Ascending aorta (tissue), 2 donors: ENCODE data around the gene FBXO21. TPM values are rescaled to one million over a fixed set of nuclear protein-coding genes. Genes with fewer than 3 reads are reported as not detected.

ENCODE experiments used
- DNase-seq, 2 donors: peaks; one replicate each; pipeline ENCODE4 v3.0.0-alpha.2; 2019; ENCODE audit warnings: low spot score in 2 of 2
- H3K27ac ChIP-seq, 2 donors: fragments of 200-600 bp; sonication (generic); one replicate each; pipeline ENCODE4 v1.5.1; 2016 to 2017; ENCODE audit warnings: mild to moderate bottlenecking in 1 of 2
- H3K27me3 ChIP-seq: fragments of 200-600 bp; sonication (generic); one replicate; pipeline ENCODE4 v1.5.1; 2017
- H3K36me3 ChIP-seq, 2 donors: fragments of 200-600 bp; sonication (generic); one replicate each; pipeline ENCODE4 v1.5.1; 2016
- H3K4me1 ChIP-seq, 2 donors: fragments of 200-600 bp; sonication (generic); one replicate each; pipeline ENCODE4 v1.5.1; 2016 to 2017; ENCODE audit warnings: mild to moderate bottlenecking in 1 of 2
- H3K4me3 ChIP-seq, 2 donors: fragments of 200-600 bp; sonication (generic); one replicate each; pipeline ENCODE4 v1.5.1; 2016 to 2017; ENCODE audit warnings: mild to moderate bottlenecking in 1 of 2
- H3K9me3 ChIP-seq, 2 donors: fragments of 200-600 bp; sonication (generic); one replicate each; pipeline ENCODE4 v1.5.1; 2016
- intact Hi-C: fragments of 100-400 bp; cut with DNase I; formaldehyde crosslinking; loops from one replicate; pipeline ENCODE4 v1.15.1; 2023
- total RNA-seq: library from RNA; depleted of rRNA; stranded (reverse); fragments of >200 nt; gene quantifications from one replicate; pipeline ENCODE4 v1.1.0, GENCODE V29; 2016
- TF ChIP-seq, protein P1 (sequence below), 3 experiments: fragments of 200-600 bp in 2 of 3; fragments of 450-650 bp in 1 of 3; sonication (generic) in 2 of 3; IDR thresholded peaks; one replicate each; pipeline ENCODE4 v1.5.1; 2016 to 2019; ENCODE audit warnings: antibody characterized with exemption in 3 of 3, mild to moderate bottlenecking in 1 of 3, moderate library complexity in 1 of 3

The FBXO21 gene
- total RNA-seq, 1 donor from 2014 or later = 35.9 TPM

DNA sequence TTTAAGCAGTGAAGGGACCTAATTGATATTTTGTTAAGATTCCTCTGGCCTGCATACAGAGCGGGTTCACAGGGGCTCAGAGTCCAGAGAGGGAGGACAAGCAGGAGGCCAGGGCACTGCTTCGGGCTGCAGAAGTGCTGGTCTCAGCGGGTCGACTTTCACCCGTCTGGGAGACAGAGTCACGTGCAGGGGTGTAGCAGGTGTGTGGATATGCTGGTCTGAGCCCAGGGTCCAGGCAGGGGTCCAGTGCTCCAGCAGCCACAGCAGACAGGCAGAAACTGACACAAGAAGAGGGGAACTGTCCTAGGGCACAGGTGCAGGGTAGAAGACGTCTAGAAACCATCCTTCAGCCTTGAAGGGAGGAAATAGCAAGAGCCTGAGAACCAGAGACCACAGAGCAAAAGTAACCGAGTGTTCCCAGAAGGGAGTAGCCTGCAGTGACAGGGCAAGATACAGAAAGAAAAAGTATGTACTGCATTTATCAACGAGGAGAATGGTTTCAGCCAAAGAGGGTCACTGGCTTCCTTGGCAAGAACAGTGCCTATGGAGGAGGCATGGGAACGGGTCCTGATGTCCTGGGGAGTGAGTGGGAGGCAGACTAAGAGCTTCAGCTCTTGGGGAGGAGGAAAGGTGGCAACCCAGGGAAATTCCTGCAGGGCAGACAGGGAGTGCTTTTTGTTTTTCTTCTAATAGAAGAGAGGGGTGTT lies 28.7 kb downstream of the FBXO21 start:
- H3K4me1 ChIP-seq = no peaks in the 10 kb centered on the region
- DNase-seq = no peak
- intact Hi-C loops = no loop called here
- H3K27me3 ChIP-seq = no peaks in the 10 kb centered on the region
- TF ChIP-seq, protein P1, sequence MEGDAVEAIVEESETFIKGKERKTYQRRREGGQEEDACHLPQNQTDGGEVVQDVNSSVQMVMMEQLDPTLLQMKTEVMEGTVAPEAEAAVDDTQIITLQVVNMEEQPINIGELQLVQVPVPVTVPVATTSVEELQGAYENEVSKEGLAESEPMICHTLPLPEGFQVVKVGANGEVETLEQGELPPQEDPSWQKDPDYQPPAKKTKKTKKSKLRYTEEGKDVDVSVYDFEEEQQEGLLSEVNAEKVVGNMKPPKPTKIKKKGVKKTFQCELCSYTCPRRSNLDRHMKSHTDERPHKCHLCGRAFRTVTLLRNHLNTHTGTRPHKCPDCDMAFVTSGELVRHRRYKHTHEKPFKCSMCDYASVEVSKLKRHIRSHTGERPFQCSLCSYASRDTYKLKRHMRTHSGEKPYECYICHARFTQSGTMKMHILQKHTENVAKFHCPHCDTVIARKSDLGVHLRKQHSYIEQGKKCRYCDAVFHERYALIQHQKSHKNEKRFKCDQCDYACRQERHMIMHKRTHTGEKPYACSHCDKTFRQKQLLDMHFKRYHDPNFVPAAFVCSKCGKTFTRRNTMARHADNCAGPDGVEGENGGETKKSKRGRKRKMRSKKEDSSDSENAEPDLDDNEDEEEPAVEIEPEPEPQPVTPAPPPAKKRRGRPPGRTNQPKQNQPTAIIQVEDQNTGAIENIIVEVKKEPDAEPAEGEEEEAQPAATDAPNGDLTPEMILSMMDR (IDR thresholded peaks at IDR 0.05) = no peak
- peaks cover 90 to 98% of the 10 kb centered on the region in 2 donors for H3K36me3 ChIP-seq
- H3K27ac ChIP-seq = no peak overlapping the region
- no peak overlapping the region for H3K4me3 ChIP-seq
- no peaks in the 10 kb centered on the region for H3K9me3 ChIP-seq

DNA sequence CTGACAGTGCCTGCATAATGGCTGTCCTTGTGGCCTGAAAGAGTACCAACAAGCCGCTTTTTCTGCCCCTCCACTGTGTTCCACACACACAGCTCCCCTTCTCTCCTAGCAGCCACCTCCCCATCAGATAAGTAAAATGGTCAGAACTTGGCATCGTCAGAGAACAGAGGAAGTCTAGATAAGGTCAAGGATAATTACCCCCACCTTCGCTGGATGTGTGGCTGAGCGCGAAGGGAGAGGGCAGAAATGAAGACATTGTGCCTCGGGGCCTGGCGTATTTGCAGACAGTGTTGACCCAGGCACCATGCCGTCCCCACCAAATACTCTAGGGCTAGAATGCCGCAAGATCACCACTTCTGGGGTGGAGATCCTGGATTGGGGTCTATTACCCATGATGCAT lies 30.6 kb downstream of the FBXO21 start:
- TF ChIP-seq, protein P1 (IDR thresholded peaks at IDR 0.05) = no peak
- H3K36me3 ChIP-seq = peaks cover 81 to 98% of the 10 kb centered on the region in 2 donors
- H3K9me3 ChIP-seq = no peaks in the 10 kb centered on the region
- H3K4me3 ChIP-seq = no peak overlapping the region
- no peak overlapping the region for H3K27ac ChIP-seq
- DNase-seq = no peak
- H3K27me3 ChIP-seq = no peaks in the 10 kb centered on the region
- intact Hi-C loops = loop anchor here (10.0 kb wide), 1 partner anchor 455 kb away; no protein-coding TSS in a partner anchor
- H3K4me1 ChIP-seq = no peaks in the 10 kb centered on the region

DNA sequence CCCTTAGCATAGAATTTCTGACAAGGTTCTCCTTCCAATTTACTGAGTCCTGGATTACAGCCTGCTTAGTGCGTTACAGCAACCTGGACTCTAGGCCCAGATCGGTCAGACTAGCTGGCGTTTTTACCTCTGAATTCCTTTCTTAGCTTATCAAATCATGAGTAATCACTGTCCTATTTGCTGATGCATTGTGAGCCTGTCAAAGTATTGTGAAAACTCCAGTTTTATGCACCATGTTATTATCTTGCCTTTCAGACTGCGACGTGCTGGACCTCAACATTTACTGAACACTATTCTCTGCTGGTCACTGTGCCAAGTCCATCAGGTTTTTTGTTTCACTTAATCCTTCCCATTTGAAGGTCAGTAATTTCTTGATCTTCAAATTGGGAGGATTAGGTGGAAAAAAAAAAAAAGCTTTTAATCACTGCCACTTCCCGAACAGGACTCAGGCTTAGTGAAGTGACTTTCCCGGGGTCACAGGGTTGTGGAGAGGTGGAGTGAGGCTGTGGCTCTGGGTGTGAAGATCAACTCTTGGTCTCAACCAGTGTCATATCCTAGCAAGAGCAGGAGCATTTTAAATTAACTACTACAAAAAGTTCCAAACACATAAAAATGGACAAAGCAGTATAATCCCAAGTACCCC lies 31.2 kb downstream of the FBXO21 start:
- H3K4me1 ChIP-seq = no peaks in the 10 kb centered on the region
- H3K4me3 ChIP-seq = no peak overlapping the region
- intact Hi-C loops = loop anchor here (10.0 kb wide), 1 partner anchor 454 kb away; no protein-coding TSS in a partner anchor
- no peak for DNase-seq
- no peaks in the 10 kb centered on the region for H3K27me3 ChIP-seq
- no peak overlapping the region for H3K27ac ChIP-seq
- peaks cover 79 to 98% of the 10 kb centered on the region in 2 donors for H3K36me3 ChIP-seq
- no peaks in the 10 kb centered on the region for H3K9me3 ChIP-seq
- TF ChIP-seq, protein P1 (IDR thresholded peaks at IDR 0.05) = no peak

DNA sequence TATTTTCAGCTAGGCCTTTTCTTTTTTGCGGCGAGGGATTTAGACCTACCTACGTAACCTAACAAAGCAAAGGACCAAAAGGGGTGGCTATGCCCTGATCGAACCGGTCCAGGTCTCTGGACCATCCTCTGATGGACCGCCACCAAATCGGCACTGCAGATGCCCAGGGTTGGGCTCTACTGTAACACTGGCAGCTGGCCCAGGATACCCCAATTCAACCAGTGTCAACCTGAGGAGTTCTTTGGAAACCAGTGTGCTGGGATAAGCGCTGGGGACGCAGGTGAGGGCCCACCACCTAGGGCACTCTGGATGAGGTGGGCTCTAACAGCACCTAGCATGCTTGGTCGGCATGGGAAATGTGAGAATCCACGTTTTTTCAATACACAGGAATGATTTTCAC lies 32.2 kb downstream of the FBXO21 start:
- Histone ChIP-seq H3K9me3 (no peaks in the 10 kb centered on the region), H3K27me3 (no peaks in the 10 kb centered on the region), H3K27ac (no peak overlapping the region), H3K4me3 (no peak overlapping the region), H3K4me1 (no peaks in the 10 kb centered on the region), H3K36me3 (peaks cover 75 to 98% of the 10 kb centered on the region in 2 donors)
- TF ChIP-seq, protein P1 (IDR thresholded peaks at IDR 0.05) = no peak
- no peak for DNase-seq
- intact Hi-C loops = loop anchor here (10.0 kb wide), 1 partner anchor 453 kb away; no protein-coding TSS in a partner anchor

DNA sequence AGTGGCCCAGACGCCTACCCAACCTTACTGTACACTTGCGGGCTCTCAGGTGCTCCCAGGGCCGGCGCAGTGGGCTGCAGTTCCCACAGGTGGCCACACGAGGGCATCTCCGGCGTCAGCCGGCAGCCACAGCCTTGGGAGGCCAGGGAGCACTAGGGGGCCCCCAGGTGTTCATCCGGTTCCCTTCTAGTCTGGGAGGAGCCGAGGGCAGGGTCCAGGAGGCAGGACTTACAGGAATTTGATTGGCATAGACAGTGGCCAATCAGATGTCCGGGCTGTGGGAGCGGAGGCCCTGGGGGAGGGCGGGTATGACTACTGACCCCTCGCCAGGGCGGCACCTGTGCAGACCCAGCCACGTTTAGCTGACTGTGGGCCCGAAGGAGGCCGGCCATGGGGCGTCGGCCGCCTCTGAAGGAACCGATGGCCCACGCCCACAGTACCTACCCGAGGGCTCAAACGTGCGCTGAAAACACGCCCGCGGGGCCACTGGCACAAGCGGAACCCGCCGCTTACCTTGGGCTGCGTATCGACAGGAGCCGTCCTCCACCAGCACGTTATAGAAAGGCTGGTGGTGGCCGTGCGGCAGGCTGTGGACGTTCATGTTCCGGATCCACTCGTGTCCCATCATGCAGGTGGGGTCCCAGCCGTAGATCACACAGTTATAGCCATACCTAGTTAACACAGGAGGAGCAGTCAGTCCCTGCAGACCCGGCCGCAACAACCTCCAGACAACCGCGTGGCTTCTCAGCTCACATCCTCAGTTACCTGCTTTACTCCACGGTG lies 34.8 kb downstream of the FBXO21 start:
- Histone ChIP-seq H3K9me3 (no peaks in the 10 kb centered on the region), H3K4me1 (no peaks in the 10 kb centered on the region), H3K36me3 (peaks cover 52 to 74% of the 10 kb centered on the region in 2 donors), H3K4me3 (no peak overlapping the region), H3K27me3 (no peaks in the 10 kb centered on the region), H3K27ac (no peak overlapping the region)
- TF ChIP-seq, protein P1 (IDR thresholded peaks at IDR 0.05) = peak; percentile 17 to 70 (median 69)
- intact Hi-C loops = loop anchor here (10.0 kb wide), 1 partner anchor 451 kb away; no protein-coding TSS in a partner anchor
- DNase-seq = peak in 1 of 2 donors; percentile 65
